ENCODE measurements around the gene TRIM3.

Gene TRIM3

DNA sequence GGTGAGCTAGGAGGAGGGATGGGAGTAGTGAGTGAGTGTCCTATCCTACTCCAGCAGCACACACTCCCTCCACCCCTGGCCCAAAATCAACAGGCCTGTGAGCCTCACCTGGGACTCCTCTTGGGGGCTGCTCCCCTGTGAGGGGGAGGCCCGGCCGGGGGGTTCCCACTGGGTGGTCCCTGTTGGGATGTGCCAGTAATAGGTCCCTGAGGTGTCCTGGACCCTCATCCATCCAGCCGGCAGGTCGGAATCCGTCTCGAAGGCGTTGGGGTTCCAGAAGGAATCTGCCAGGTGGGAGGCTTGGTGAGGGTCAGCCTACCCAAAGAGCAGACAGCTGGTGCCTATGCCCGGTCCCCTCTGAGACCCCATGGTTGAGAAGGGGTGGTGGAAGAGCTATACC, 70.2 kb downstream of the TRIM3 start:
- no peak for DNase-seq
- in situ Hi-C loops (cut with HindIII; ENCODE audit: low pct_ligation_motif_present, low sequenced_read_pairs) = no loop called here
- peaks cover 2% of the 10 kb centered on the region for H3K36me3 ChIP-seq (replicated peaks)
- H3K27ac ChIP-seq = no peak overlapping the region
- H3K27me3 ChIP-seq (replicated peaks) = no peaks in the 10 kb centered on the region
- no peak overlapping the region for H3K4me3 ChIP-seq (ENCODE audit: low read depth, low read length)
- TF ChIP-seq CTCF (IDR thresholded peaks at IDR 0.05; ENCODE audit: low read depth, low read length, missing control alignments) = no peak

- no peak for DNase-seq
- Histone ChIP-seq H3K4me3 (ENCODE audit: low read depth, low read length) (no peak overlapping the region), H3K36me3 (replicated peaks) (peaks cover 2% of the 10 kb centered on the region), H3K27ac (no peak overlapping the region), H3K27me3 (replicated peaks) (no peaks in the 10 kb centered on the region)
- in situ Hi-C loops (cut with HindIII; ENCODE audit: low pct_ligation_motif_present, low sequenced_read_pairs) = no loop called here
- TF ChIP-seq CTCF (IDR thresholded peaks at IDR 0.05; ENCODE audit: low read depth, low read length, missing control alignments) = no peak
Measured at GRCh38 chr11:6402561-6402981, 71.2 kb downstream of the TRIM3 start.

GRCh38 chr11:6402061-6402470, 71.7 kb downstream of the TRIM3 start:
- in situ Hi-C loops (cut with HindIII; ENCODE audit: low pct_ligation_motif_present, low sequenced_read_pairs) = no loop called here
- no peak for TF ChIP-seq CTCF (IDR thresholded peaks at IDR 0.05; ENCODE audit: low read depth, low read length, missing control alignments)
- H3K36me3 ChIP-seq (replicated peaks) = peaks cover 2% of the 10 kb centered on the region

DNA sequence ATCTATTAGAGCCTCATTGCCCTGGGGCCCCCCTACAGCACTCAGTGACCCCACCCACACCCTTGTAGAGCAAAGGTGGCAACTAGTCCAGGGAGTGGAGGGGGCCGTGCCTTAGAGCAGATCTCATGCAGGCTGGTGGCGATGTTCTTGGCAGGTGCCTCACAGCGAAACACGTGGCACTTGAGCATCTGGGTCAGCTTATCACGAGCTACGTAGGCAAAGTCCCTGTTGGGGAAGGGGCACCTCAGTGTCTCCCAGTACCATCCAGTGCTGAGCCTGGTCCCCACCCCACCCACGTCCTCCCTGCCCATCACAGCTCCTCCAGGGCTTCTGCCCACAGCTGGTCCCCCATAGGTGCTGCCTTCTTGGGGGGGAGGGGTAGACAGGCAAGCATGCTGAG, 72.3 kb downstream of the TRIM3 start:
- no peak overlapping the region for H3K4me3 ChIP-seq (ENCODE audit: low read depth, low read length)
- H3K36me3 ChIP-seq (replicated peaks) = peaks cover 2% of the 10 kb centered on the region
- H3K27me3 ChIP-seq (replicated peaks) = no peaks in the 10 kb centered on the region
- no peak overlapping the region for H3K27ac ChIP-seq
- TF ChIP-seq CTCF (IDR thresholded peaks at IDR 0.05; ENCODE audit: low read depth, low read length, missing control alignments) = no peak
- in situ Hi-C loops (cut with HindIII; ENCODE audit: low pct_ligation_motif_present, low sequenced_read_pairs) = no loop called here
- DNase-seq = no peak

More at GRCh38 chr11:6402061-6402470, 71.7 kb downstream of the TRIM3 start:
- no peak overlapping the region for H3K4me3 ChIP-seq (ENCODE audit: low read depth, low read length)
- no peaks in the 10 kb centered on the region for H3K27me3 ChIP-seq (replicated peaks)
- DNase-seq = no peak
- no peak overlapping the region for H3K27ac ChIP-seq

DNA sequence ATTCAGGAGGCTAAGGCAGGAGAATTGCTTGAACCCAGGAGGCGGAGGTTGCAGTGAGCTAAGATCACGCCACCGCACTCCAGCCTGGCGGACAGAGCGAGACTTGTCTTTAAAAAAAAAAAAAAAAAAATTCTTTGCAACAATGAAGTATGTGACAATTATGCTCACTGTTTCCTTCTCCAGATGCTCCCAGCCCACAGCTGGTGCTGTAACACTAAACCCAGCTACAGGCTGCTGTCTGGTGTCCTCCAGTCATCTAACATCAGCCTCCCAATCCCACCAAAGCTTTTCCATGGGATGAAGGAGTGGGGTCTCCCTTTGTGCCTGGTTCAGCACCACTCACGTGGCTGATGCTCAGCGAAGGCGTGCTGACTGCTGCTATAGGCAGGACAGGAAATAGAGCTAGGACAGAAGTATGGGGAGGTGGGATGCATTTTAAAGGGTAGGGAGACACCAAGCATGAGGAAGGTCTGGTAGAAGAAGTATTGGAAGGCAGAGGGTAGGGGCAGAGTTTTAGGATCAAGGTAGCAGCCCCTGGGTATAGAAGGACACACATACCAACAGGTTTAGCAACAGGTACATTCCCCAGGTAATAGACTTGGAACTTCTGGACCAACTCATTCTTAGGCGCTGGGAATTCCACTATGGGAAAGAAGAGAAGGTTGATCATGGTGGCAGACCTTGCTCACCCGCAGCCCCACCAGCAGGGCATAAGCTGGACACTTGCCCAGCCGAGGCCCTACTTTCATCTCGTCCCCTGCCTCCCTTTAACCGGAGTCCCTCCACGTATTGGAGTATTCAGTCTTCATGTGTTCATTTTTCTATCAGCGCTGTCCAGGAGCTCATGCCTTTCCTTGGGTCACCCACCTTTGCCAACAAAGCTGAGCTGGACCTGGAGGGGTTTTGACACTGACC, 73.1 kb downstream of the TRIM3 start:
- Histone ChIP-seq H3K4me3 (ENCODE audit: low read depth, low read length) (no peak overlapping the region), H3K36me3 (replicated peaks) (peaks cover 2% of the 10 kb centered on the region), H3K27me3 (replicated peaks) (no peaks in the 10 kb centered on the region), H3K27ac (no peak overlapping the region)
- no peak for DNase-seq
- in situ Hi-C loops (cut with HindIII; ENCODE audit: low pct_ligation_motif_present, low sequenced_read_pairs) = no loop called here
- TF ChIP-seq CTCF (IDR thresholded peaks at IDR 0.05; ENCODE audit: low read depth, low read length, missing control alignments) = no peak
